Liver (tissue), 9 donors: ENCODE data around the gene SSRP1. TPM values are rescaled to one million over a fixed set of nuclear protein-coding genes. Genes with fewer than 3 reads are reported as not detected.

Experiments
- DNase-seq: peaks from one replicate; pipeline ENCODE4 v3.0.0-alpha.2; 2017; ENCODE audit warnings: low spot score
- H3K27ac ChIP-seq, 2 donors: one replicate each; pipeline ENCODE4 v1.7.0; 2013; ENCODE audit warnings: inconsistent platforms in 2 of 2, low read length in 2 of 2, control low read depth in 1 of 2, low read depth in 1 of 2, mild to moderate bottlenecking in 1 of 2
- H3K27me3 ChIP-seq, 4 donors: one replicate each; pipeline versions ENCODE4 v1.6.1 to v1.7.0; 2013; ENCODE audit warnings: low read length in 3 of 4, inconsistent platforms in 1 of 4, mild to moderate bottlenecking in 1 of 4, moderate library complexity in 1 of 4; ENCODE audit not compliant: control insufficient read depth in 4 of 4, insufficient read depth in 4 of 4
- H3K36me3 ChIP-seq, 4 donors: one replicate each; pipeline versions ENCODE4 v1.6.1 to v1.7.0; 2013; ENCODE audit warnings: low read length in 3 of 4, mild to moderate bottlenecking in 3 of 4, low read depth in 1 of 4, moderate library complexity in 1 of 4; ENCODE audit not compliant: control insufficient read depth in 4 of 4, insufficient read depth in 3 of 4
- H3K4me1 ChIP-seq, 4 donors: one replicate each; pipeline versions ENCODE4 v1.6.1 to v1.7.0; 2013; ENCODE audit warnings: low read length in 3 of 4, mild to moderate bottlenecking in 3 of 4, moderate library complexity in 1 of 4; ENCODE audit not compliant: control insufficient read depth in 4 of 4, insufficient read depth in 4 of 4
- H3K4me3 ChIP-seq, 3 donors: one replicate each; pipeline versions ENCODE4 v1.6.1 to v1.7.0; 2013; ENCODE audit warnings: low read length in 3 of 3, control low read depth in 1 of 3, low read depth in 1 of 3, mild to moderate bottlenecking in 1 of 3
- H3K9ac ChIP-seq, 2 donors: one replicate each; pipeline ENCODE4 v1.7.0; 2013; ENCODE audit warnings: low read length in 2 of 2, mild to moderate bottlenecking in 2 of 2, moderate library complexity in 2 of 2, control low read depth in 1 of 2, low read depth in 1 of 2
- H3K9me3 ChIP-seq, 4 donors: one replicate each; pipeline versions ENCODE4 v1.6.1 to v1.7.0; 2013; ENCODE audit warnings: low read length in 3 of 4; ENCODE audit not compliant: control insufficient read depth in 4 of 4
- ATF3 ChIP-seq: IDR thresholded peaks from 2 replicates; pipeline ENCODE4 v1.6.1; 2016; ENCODE audit warnings: antibody characterized with exemption
- CTCF ChIP-seq: fragments of 150-350 bp; IDR thresholded peaks from 2 replicates; pipeline ENCODE4 v1.5.1; 2017; ENCODE audit warnings: improper control_type of control experiment, low read depth, low read length; ENCODE audit not compliant: missing input control
- EGR1 ChIP-seq, 2 donors: IDR thresholded peaks; 2 replicates each; pipeline ENCODE4 v1.6.1; 2016 to 2018; ENCODE audit warnings: antibody characterized with exemption in 2 of 2, low read depth in 2 of 2
- FOXA1 ChIP-seq: IDR thresholded peaks from 2 replicates; pipeline ENCODE4 v1.6.1; 2016; ENCODE audit warnings: antibody characterized with exemption
- FOXA2 ChIP-seq: IDR thresholded peaks from 2 replicates; pipeline ENCODE4 v1.6.1; 2016; ENCODE audit warnings: antibody characterized with exemption
- GABPA ChIP-seq, 2 donors: IDR thresholded peaks in 1 of 2; conservative IDR thresholded peaks in 1 of 2; 2 replicates each; pipeline ENCODE4 v1.6.1; 2016; ENCODE audit warnings: antibody characterized with exemption in 2 of 2, mild to moderate bottlenecking in 1 of 2, moderate library complexity in 1 of 2
- HNF4A ChIP-seq, 2 donors: conservative IDR thresholded peaks; 2 replicates each; pipeline ENCODE4 v1.6.1; 2016; ENCODE audit warnings: antibody characterized with exemption in 2 of 2, mild to moderate bottlenecking in 2 of 2
- HNF4G ChIP-seq: IDR thresholded peaks from 2 replicates; pipeline ENCODE4 v1.6.1; 2016; ENCODE audit warnings: antibody characterized with exemption
- JUND ChIP-seq, 2 donors: IDR thresholded peaks; 2 replicates each; pipeline ENCODE4 v1.6.1; 2016; ENCODE audit warnings: antibody characterized with exemption in 2 of 2
- MAX ChIP-seq: IDR thresholded peaks from 2 replicates; pipeline ENCODE4 v1.6.1; 2016; ENCODE audit warnings: antibody characterized with exemption
- NR2F2 ChIP-seq: IDR thresholded peaks from 2 replicates; pipeline ENCODE4 v1.6.1; 2016; ENCODE audit warnings: antibody characterized with exemption
- RAD21 ChIP-seq, 2 donors: IDR thresholded peaks; 2 replicates each; pipeline ENCODE4 v1.6.1; 2016; ENCODE audit warnings: antibody characterized with exemption in 2 of 2, mild to moderate bottlenecking in 2 of 2
- REST ChIP-seq: IDR thresholded peaks from 2 replicates; pipeline ENCODE4 v1.6.1; 2016; ENCODE audit warnings: antibody characterized with exemption, mild to moderate bottlenecking
- RXRA ChIP-seq, 2 donors: IDR thresholded peaks; 2 replicates each; pipeline ENCODE4 v1.6.1; 2017 to 2018; ENCODE audit warnings: antibody characterized with exemption in 2 of 2, mild to moderate bottlenecking in 1 of 2
- SP1 ChIP-seq: IDR thresholded peaks from 2 replicates; pipeline ENCODE4 v1.6.1; 2018; ENCODE audit warnings: antibody characterized with exemption, mild to moderate bottlenecking
- TAF1 ChIP-seq: conservative IDR thresholded peaks from 2 replicates; pipeline ENCODE4 v1.6.1; 2016; ENCODE audit warnings: antibody characterized with exemption, mild to moderate bottlenecking
- YY1 ChIP-seq: IDR thresholded peaks from 2 replicates; pipeline ENCODE4 v1.6.1; 2016; ENCODE audit warnings: antibody characterized with exemption, mild to moderate bottlenecking
- WGBS: extraction: QIAGEN DNeasy Blood & Tissue Kit; methylation state at CpG from one replicate; pipeline ENCODE4 v1.1.7; 2013; 5-methylcytosine and 5-hydroxymethylcytosine counted together
- polyA plus RNA-seq, 2 donors: library from polyadenylated mRNA; stranded (reverse) in 1 of 2; unstranded in 1 of 2; fragments of 200-250 nt in 1 of 2; fragments of >200 nt in 1 of 2; fragmentation: Nextera tagmentation in 1 of 2; extraction: Ambion mirVana in 1 of 2; gene quantifications; one replicate each; pipeline versions ENCODE4 v1.2.1 to v1.2.3, GENCODE V29; 2013 to 2015
- total RNA-seq, 2 donors: library from RNA; depleted of rRNA; stranded (reverse); fragments of >200 nt; gene quantifications; one replicate each; pipeline ENCODE4 v1.2.3, GENCODE V29; 2014
- donor health status: healthy.
- donor health status: healthy.
- donor health status: healthy.
- donor health status: healthy.
- donor health status: healthy.

SSRP1 gene
- total and polyA plus RNA-seq, 4 donors = 13.9 to 45.3 (median 28.4) TPM

- no peaks in the 10 kb centered on the region for H3K27me3 ChIP-seq
- H3K4me3 ChIP-seq = no peak overlapping the region
- no peak for DNase-seq
- H3K4me1 ChIP-seq = peaks cover 0 to 9% (median 2%) of the 10 kb centered on the region in 4 donors
- H3K9ac ChIP-seq = no peak overlapping the region
- H3K36me3 ChIP-seq = no peaks in the 10 kb centered on the region
- no peak overlapping the region for H3K27ac ChIP-seq
- TF ChIP-seq CTCF (no peak), HNF4A (conservative IDR thresholded peaks at IDR 0.05) (no peak), RAD21 (IDR thresholded peaks at IDR 0.05) (no peak), JUND (IDR thresholded peaks at IDR 0.05) (no peak), HNF4G (no peak), NR2F2 (no peak)
- no peaks in the 10 kb centered on the region for H3K9me3 ChIP-seq
- WGBS = 83% methylated on average over 9 of the region's 9 CpGs
Observed at GRCh38 chr11:57358991-57359390, 23.3 kb upstream of the SSRP1 start.

GRCh38 chr11:57358543-57358961 is 22.9 kb upstream of the SSRP1 start:
- 80% methylated on average over 9 of the region's 9 CpGs for WGBS
- Histone ChIP-seq H3K4me3 (no peak overlapping the region), H3K4me1 (peaks cover 0 to 9% (median 2%) of the 10 kb centered on the region in 4 donors), H3K9ac (no peak overlapping the region), H3K27ac (no peak overlapping the region), H3K9me3 (no peaks in the 10 kb centered on the region), H3K36me3 (no peaks in the 10 kb centered on the region), H3K27me3 (no peaks in the 10 kb centered on the region)
- DNase-seq = no peak
- TF ChIP-seq GABPA (IDR thresholded peaks at IDR 0.05 in 1 of 2, conservative IDR thresholded peaks at IDR 0.05 in 1 of 2) (no peak), SP1 (no peak), EGR1 (IDR thresholded peaks at IDR 0.05; ENCODE audit: low read depth in 2 of 2) (no peak), RXRA (IDR thresholded peaks at IDR 0.05) (no peak), JUND (IDR thresholded peaks at IDR 0.05) (no peak), TAF1 (no peak), FOXA2 (no peak), FOXA1 (no peak), YY1 (no peak), REST (no peak), HNF4G (no peak), MAX (no peak), ATF3 (no peak), NR2F2 (no peak)
